Sigmoid colon (tissue), 4 donors: Measurements from ENCODE around the gene CPN1.

ENCODE experiments used
- POLR2A ChIP-seq, 2 donors: fragments of 450-650 bp; IDR thresholded peaks; one replicate each; pipeline ENCODE4 v1.6.1; 2016; ENCODE audit warnings: antibody characterized with exemption in 2 of 2, mild to moderate bottlenecking in 2 of 2, moderate library complexity in 2 of 2
- POLR2AphosphoS5 ChIP-seq, 4 donors: sonication (generic); formaldehyde crosslinking; IDR thresholded peaks; one replicate each; pipeline ENCODE4 v1.6.1; 2017; ENCODE audit warnings: antibody characterized with exemption in 4 of 4
- TF ChIP-seq, protein P1 (sequence below), 4 experiments: fragments of 450-650 bp in 3 of 4; fragments of 200-600 bp in 1 of 4; IDR thresholded peaks; one replicate each; pipeline ENCODE4 v1.5.1; 2016 to 2019; ENCODE audit warnings: antibody characterized with exemption in 4 of 4, mild to moderate bottlenecking in 3 of 4, moderate library complexity in 2 of 4

DNA sequence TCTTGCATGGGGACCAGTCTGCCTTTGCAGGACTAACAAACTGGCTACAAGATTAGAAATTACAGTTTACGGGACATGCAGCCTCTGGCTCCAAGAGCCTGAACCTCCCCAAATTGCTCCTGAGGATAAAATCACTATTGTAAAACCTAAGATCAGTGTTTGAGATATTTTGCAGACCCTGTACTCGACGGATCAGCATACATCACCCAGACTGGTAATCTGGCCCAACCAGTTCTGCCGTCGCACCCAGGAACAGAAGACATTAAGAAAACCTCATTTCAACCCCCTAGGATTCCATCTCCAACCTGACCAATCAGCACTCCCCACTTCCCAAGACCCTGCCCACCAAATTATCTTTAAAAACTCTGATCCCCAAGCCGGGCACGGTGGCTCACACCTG, 44.8 kb downstream of the CPN1 start:
- TF ChIP-seq, protein P1, sequence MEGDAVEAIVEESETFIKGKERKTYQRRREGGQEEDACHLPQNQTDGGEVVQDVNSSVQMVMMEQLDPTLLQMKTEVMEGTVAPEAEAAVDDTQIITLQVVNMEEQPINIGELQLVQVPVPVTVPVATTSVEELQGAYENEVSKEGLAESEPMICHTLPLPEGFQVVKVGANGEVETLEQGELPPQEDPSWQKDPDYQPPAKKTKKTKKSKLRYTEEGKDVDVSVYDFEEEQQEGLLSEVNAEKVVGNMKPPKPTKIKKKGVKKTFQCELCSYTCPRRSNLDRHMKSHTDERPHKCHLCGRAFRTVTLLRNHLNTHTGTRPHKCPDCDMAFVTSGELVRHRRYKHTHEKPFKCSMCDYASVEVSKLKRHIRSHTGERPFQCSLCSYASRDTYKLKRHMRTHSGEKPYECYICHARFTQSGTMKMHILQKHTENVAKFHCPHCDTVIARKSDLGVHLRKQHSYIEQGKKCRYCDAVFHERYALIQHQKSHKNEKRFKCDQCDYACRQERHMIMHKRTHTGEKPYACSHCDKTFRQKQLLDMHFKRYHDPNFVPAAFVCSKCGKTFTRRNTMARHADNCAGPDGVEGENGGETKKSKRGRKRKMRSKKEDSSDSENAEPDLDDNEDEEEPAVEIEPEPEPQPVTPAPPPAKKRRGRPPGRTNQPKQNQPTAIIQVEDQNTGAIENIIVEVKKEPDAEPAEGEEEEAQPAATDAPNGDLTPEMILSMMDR (IDR thresholded peaks at IDR 0.05): no peak
- TF ChIP-seq POLR2AphosphoS5 (IDR thresholded peaks at IDR 0.05) (no peak), POLR2A (IDR thresholded peaks at IDR 0.05) (no peak)
